SK-N-MC (cell line): Measurements from ENCODE around the gene LRRC56.

Experiments
- EZH2 ChIP-seq: fragments of 200-600 bp; sonication (generic); IDR thresholded peaks from one replicate; pipeline ENCODE4 v1.6.1; 2017; ENCODE audit warnings: antibody characterized with exemption
- FOXP2 ChIP-seq: optimal IDR thresholded peaks from 2 replicates; pipeline ENCODE3; 2011; ENCODE audit warnings: mild to moderate bottlenecking, moderate library complexity; ENCODE audit not compliant: insufficient read depth; ENCODE audit errors: extremely low read length, control extremely low read depth
- POLR2AphosphoS5 ChIP-seq: IDR thresholded peaks from 2 replicates; pipeline ENCODE4 v1.6.1; 2012; ENCODE audit warnings: mild to moderate bottlenecking, low read depth, low read length, borderline replicate concordance

- TF ChIP-seq EZH2 (no peak), POLR2AphosphoS5 (0 out of 2 replicates have a peak, but pooled peaks have one; percentile 14), FOXP2 (no peak)
Measured at GRCh38 chr11:571802-572185, 34.5 kb downstream of the LRRC56 start.
